Mucosa of stomach (tissue), 1 donor: ENCODE data around the gene CSRP3.
"Not testable (repeated sequence)": the region's sequence is repeated elsewhere in the genome, so short reads cannot be mapped to it uniquely, and the experiment has no call there.

Experiments
- H3K27me3 ChIP-seq: one replicate; pipeline ENCODE4 v1.7.0; 2013; ENCODE audit warnings: mild to moderate bottlenecking, low read length; ENCODE audit not compliant: control insufficient read depth, insufficient read depth
- H3K36me3 ChIP-seq: one replicate; pipeline ENCODE4 v1.7.0; 2013; ENCODE audit warnings: low read length; ENCODE audit not compliant: control insufficient read depth, insufficient read depth
- H3K4me1 ChIP-seq: one replicate; pipeline ENCODE4 v1.7.0; 2013; ENCODE audit warnings: mild to moderate bottlenecking, low read length; ENCODE audit not compliant: control insufficient read depth, insufficient read depth
- H3K4me3 ChIP-seq: one replicate; pipeline ENCODE4 v1.7.0; 2013; ENCODE audit warnings: low read length
- H3K9ac ChIP-seq: one replicate; pipeline ENCODE4 v1.7.0; 2013; ENCODE audit warnings: mild to moderate bottlenecking, low read length, moderate library complexity
- H3K9me3 ChIP-seq: one replicate; pipeline ENCODE4 v1.7.0; 2013; ENCODE audit warnings: mild to moderate bottlenecking, low read length, moderate library complexity; ENCODE audit not compliant: control insufficient read depth
- donor health status: Pancreatic carcinoma.

CSRP3 gene

GRCh38 chr11:19173964-19174638 is 27.7 kb downstream of the CSRP3 start:
- Histone ChIP-seq H3K27me3 (no peaks in the 10 kb centered on the region), H3K9me3 (no peaks in the 10 kb centered on the region), H3K4me3 (no peak overlapping the region), H3K4me1 (no peaks in the 10 kb centered on the region), H3K36me3 (peaks cover 14% of the 10 kb centered on the region), H3K9ac (no peak overlapping the region)

DNA sequence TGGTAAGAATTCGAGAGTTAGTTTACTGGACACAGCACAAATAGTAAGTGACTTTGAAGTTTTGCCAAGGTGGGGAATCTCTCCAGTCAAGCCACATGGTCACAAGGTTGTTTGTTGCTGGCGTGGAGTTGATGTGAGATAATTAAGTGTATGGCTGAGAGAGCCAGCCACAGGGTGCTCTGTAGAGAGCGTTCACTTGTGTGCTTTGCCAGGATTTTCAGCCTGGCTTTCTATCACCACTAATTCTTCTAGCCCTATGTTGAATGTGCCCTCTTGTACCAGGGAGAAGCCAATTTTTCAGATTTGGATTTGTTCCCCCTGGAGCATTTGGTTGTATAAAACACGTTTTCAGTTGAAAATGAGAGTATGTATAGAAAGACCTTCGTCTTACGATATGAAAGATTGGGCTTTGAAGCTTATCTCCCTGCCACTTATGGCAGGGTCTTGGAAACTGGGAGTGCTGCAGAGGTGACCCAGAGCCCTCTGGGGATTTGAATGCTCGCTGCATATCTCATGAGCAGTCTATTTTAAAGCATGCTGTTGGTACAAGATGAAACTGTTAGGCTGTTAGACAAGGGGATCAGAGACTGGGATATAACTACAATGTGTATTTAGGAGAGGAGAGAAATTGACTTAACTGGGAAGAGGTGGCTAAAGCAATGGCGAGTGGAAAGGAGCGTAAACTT is 28.6 kb downstream of the CSRP3 start:
- Histone ChIP-seq H3K36me3 (peaks cover 14% of the 10 kb centered on the region), H3K4me1 (no peaks in the 10 kb centered on the region), H3K27me3 (no peaks in the 10 kb centered on the region), H3K9me3 (no peaks in the 10 kb centered on the region), H3K4me3 (no peak overlapping the region), H3K9ac (no peak overlapping the region)

GRCh38 chr11:19168090-19168489 is 33.7 kb downstream of the CSRP3 start:
- H3K9ac ChIP-seq = no peak overlapping the region
- H3K27me3 ChIP-seq = no peaks in the 10 kb centered on the region
- H3K4me3 ChIP-seq = no peak overlapping the region
- H3K4me1 ChIP-seq = no peaks in the 10 kb centered on the region
- no peaks in the 10 kb centered on the region for H3K9me3 ChIP-seq
- peaks cover 6% of the 10 kb centered on the region for H3K36me3 ChIP-seq

GRCh38 chr11:19164881-19165280 is 36.9 kb downstream of the CSRP3 start:
- H3K9me3 ChIP-seq = no peaks in the 10 kb centered on the region
- no peaks in the 10 kb centered on the region for H3K36me3 ChIP-seq
- no peaks in the 10 kb centered on the region for H3K4me1 ChIP-seq
- H3K9ac ChIP-seq = no peak overlapping the region
- no peaks in the 10 kb centered on the region for H3K27me3 ChIP-seq
- no peak overlapping the region for H3K4me3 ChIP-seq

DNA sequence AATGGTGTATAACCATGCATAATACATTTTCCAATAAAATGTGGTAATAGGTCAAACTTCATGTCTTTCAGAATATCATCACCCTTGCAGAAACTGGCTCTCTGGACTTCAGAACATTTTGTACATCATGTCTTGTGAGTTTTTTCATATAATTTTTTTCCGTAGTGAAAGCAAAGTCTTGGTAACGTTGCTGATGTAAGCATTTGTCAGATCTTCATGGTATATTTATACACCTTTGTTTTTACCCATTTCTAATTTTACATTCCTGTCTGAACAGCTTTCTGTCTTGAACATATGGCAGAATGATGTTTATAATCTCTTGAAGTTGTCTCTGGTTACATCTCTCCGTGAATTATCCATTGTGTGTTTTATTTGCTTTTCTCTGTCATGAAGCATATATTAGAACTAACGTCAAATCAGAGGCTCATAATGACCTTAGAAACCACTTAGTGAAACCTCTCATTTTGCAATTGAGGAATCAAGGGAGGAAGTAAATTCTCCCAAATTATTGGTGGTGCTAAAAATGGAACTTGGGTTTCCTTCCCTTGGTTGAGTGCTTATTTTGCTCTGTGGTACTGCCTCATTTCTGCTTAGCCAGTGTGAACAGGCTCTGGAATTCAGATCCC is 37.4 kb downstream of the CSRP3 start:
- H3K4me3 ChIP-seq = no peak overlapping the region
- H3K36me3 ChIP-seq = no peaks in the 10 kb centered on the region
- H3K27me3 ChIP-seq = no peaks in the 10 kb centered on the region

GRCh38 chr11:19163617-19164016 is 38.2 kb downstream of the CSRP3 start:
- H3K4me3 ChIP-seq = no peak overlapping the region
- no peaks in the 10 kb centered on the region for H3K36me3 ChIP-seq
- H3K9me3 ChIP-seq = no peaks in the 10 kb centered on the region
- H3K9ac ChIP-seq = no peak overlapping the region
- no peaks in the 10 kb centered on the region for H3K27me3 ChIP-seq
- no peaks in the 10 kb centered on the region for H3K4me1 ChIP-seq

More for the DNA sequence above, 37.4 kb downstream of the CSRP3 start:
- no peak overlapping the region for H3K9ac ChIP-seq
- no peaks in the 10 kb centered on the region for H3K4me1 ChIP-seq
- H3K9me3 ChIP-seq = no peaks in the 10 kb centered on the region

- Histone ChIP-seq H3K9me3 (no peaks in the 10 kb centered on the region), H3K36me3 (no peaks in the 10 kb centered on the region), H3K4me1 (no peaks in the 10 kb centered on the region), H3K4me3 (no peak overlapping the region), H3K9ac (no peak overlapping the region), H3K27me3 (no peaks in the 10 kb centered on the region)
Measured at GRCh38 chr11:19162951-19163505, 38.8 kb downstream of the CSRP3 start.

DNA sequence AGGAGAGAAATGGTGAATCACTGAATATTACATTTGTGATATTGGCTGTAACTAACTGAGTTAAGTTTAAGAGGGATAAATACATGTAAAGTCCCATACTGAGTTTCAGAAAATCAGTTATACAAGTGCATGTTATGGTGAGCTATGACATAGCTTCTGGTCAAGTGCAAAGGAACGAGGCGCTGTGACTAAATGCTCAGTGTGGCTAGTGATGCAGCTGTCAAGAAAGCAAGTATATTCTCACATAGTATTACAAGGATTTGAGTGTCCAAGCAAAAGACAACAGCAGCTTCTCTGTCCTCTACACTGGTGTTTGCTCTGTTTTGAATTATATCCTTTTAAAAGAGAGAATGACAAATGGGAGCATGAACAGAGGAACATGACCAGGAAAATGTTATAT is 40.1 kb downstream of the CSRP3 start:
- H3K4me3 ChIP-seq = no peak overlapping the region
- no peak overlapping the region for H3K9ac ChIP-seq
- no peaks in the 10 kb centered on the region for H3K4me1 ChIP-seq
- H3K27me3 ChIP-seq = no peaks in the 10 kb centered on the region
- no peaks in the 10 kb centered on the region for H3K36me3 ChIP-seq
- no peaks in the 10 kb centered on the region for H3K9me3 ChIP-seq

- no peak overlapping the region for H3K4me3 ChIP-seq
- no peaks in the 10 kb centered on the region for H3K27me3 ChIP-seq
- no peaks in the 10 kb centered on the region for H3K36me3 ChIP-seq
- H3K9me3 ChIP-seq = no peaks in the 10 kb centered on the region
- no peaks in the 10 kb centered on the region for H3K4me1 ChIP-seq
- no peak overlapping the region for H3K9ac ChIP-seq
Measured at GRCh38 chr11:19160847-19161246, 40.9 kb downstream of the CSRP3 start.

DNA sequence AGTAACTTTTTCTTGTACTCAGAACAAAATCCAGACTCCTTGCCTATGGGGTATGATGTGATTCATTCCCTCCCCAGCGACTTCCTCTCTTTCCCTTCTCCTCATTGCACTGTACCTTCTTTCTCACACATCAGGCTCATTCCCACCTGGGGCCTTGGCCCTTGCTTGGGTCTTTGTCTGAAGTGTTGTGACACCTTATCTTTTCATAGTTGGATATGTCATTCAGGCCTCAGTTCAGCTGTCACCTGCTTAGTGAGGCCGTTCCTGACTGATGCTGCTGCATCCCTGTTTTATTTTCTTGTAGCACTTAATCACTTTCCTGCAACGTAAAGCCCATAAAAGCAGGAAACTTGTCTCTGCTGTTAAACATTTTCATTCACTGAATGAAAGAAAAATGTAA is 44.9 kb downstream of the CSRP3 start:
- no peaks in the 10 kb centered on the region for H3K36me3 ChIP-seq
- H3K9me3 ChIP-seq = no peaks in the 10 kb centered on the region

DNA sequence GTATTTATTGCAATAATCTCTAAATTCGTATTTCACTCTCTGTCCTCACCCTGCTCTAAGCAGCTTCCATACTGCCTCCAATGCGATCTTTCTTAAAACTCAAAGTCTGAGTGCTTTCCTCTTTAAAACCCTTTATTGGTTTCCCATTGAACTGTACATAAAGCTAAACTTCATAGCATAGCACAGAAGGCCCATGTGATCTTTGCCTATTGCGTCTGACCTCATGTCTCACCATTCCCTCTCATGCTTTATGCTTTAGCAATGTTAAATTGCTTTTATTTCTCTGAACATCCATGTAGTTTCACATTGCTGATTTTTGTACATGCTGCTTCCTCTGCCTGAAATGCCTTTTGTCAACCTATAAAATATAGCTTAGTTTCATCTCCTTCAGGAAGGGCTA is 56.5 kb downstream of the CSRP3 start:
- no peak overlapping the region for H3K4me3 ChIP-seq
- no peak overlapping the region for H3K9ac ChIP-seq
- H3K4me1 ChIP-seq = no peaks in the 10 kb centered on the region
- H3K36me3 ChIP-seq = no peaks in the 10 kb centered on the region
- H3K9me3 ChIP-seq = no peaks in the 10 kb centered on the region
- H3K27me3 ChIP-seq = no peaks in the 10 kb centered on the region

More for the DNA sequence above, 44.9 kb downstream of the CSRP3 start:
- Histone ChIP-seq H3K27me3 (no peaks in the 10 kb centered on the region), H3K9ac (no peak overlapping the region), H3K4me1 (no peaks in the 10 kb centered on the region), H3K4me3 (no peak overlapping the region)

DNA sequence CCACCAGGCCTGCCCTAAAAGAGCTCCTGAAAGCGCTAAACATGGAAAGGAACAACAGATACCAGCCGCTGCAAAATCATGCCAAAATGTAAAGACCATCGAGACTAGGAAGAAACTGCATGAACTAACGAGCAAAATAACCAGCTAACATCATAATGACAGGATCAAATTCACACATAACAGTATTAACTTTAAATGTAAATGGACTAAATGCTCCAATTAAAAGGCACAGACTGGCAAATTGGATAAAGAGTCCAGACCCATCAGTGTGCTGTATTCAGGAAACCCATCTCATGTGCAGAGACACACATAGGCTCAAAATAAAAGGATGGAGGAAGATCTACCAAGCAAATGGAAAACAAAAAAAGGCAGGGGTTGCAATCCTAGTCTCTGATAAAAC is 64.9 kb downstream of the CSRP3 start:
- not testable (repeated sequence) for H3K27me3 ChIP-seq, H3K9me3 ChIP-seq, H3K36me3 ChIP-seq, H3K9ac ChIP-seq, H3K4me1 ChIP-seq, H3K4me3 ChIP-seq
